ENCODE results near the gene DLK2. TPM values are rescaled to one million over a fixed set of nuclear protein-coding genes. Genes with fewer than 3 reads are reported as not detected.

The DLK2 gene
- total and polyA plus RNA-seq, 2 of the 13 experiments (the other 11 are each of a cell fraction or from before 2014, with no cell fraction given) = 1.2 to 3.8 TPM

GRCh38 chr6:43489277-43490072, 34.1 kb upstream of the DLK2 start (continued):
- TF ChIP-seq, protein P1, sequence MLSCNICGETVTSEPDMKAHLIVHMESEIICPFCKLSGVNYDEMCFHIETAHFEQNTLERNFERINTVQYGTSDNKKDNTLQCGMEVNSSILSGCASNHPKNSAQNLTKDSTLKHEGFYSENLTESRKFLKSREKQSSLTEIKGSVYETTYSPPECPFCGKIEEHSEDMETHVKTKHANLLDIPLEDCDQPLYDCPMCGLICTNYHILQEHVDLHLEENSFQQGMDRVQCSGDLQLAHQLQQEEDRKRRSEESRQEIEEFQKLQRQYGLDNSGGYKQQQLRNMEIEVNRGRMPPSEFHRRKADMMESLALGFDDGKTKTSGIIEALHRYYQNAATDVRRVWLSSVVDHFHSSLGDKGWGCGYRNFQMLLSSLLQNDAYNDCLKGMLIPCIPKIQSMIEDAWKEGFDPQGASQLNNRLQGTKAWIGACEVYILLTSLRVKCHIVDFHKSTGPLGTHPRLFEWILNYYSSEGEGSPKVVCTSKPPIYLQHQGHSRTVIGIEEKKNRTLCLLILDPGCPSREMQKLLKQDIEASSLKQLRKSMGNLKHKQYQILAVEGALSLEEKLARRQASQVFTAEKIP (CRISPR knock-in tag; IDR thresholded peaks at IDR 0.05; ENCODE audit: borderline replicate concordance) = no peak
- TF ChIP-seq MAFK (conservative IDR thresholded peaks at IDR 0.05 in 1 of 2, IDR thresholded peaks at IDR 0.05 in 1 of 2; ENCODE audit: low read length in 2 of 2) (no peak), RFX3 (CRISPR knock-in tag; IDR thresholded peaks at IDR 0.05) (no peak), ZMYM3 (CRISPR knock-in tag; IDR thresholded peaks at IDR 0.05) (no peak), RARG (CRISPR knock-in tag; IDR thresholded peaks at IDR 0.05; ENCODE audit: low read depth) (no peak), ZSCAN29 (CRISPR knock-in tag; conservative IDR thresholded peaks at IDR 0.05) (no peak), RBFOX2 (IDR thresholded peaks at IDR 0.05; ENCODE audit: low read depth, low read length) (peak; percentile 49; the same call in 1 of the 2 replicates), JUN (CRISPR knock-in tag; IDR thresholded peaks at IDR 0.05) (no peak), CBX2 (IDR thresholded peaks at IDR 0.05; ENCODE audit: low read depth, low read length) (no peak), CBX2 (CRISPR knock-in tag; IDR thresholded peaks at IDR 0.05; ENCODE audit: low read depth) (no peak), U2AF1 (optimal IDR thresholded peaks at IDR 0.05; ENCODE audit: low read depth, low read length) (no peak), RELA (CRISPR knock-in tag; IDR thresholded peaks at IDR 0.05) (0 out of 2 replicates have a peak, but pooled peaks have one; percentile 66), XRCC5 (optimal IDR thresholded peaks at IDR 0.05; ENCODE audit: low read length) (peak; percentile 72), ZGPAT (CRISPR knock-in tag; IDR thresholded peaks at IDR 0.05) (no peak), ZNF280B (CRISPR knock-in tag; IDR thresholded peaks at IDR 0.05; ENCODE audit: borderline replicate concordance) (peak; percentile 77; the same call in 1 of the 2 replicates), ZNF350 (CRISPR knock-in tag; IDR thresholded peaks at IDR 0.05; ENCODE audit: borderline replicate concordance, low read depth) (no peak), EEA1 (CRISPR knock-in tag; IDR thresholded peaks at IDR 0.05; ENCODE audit: borderline replicate concordance) (no peak), MBNL3 (CRISPR knock-in tag; conservative IDR thresholded peaks at IDR 0.05) (no peak)
- TF ChIP-seq, protein P2, sequence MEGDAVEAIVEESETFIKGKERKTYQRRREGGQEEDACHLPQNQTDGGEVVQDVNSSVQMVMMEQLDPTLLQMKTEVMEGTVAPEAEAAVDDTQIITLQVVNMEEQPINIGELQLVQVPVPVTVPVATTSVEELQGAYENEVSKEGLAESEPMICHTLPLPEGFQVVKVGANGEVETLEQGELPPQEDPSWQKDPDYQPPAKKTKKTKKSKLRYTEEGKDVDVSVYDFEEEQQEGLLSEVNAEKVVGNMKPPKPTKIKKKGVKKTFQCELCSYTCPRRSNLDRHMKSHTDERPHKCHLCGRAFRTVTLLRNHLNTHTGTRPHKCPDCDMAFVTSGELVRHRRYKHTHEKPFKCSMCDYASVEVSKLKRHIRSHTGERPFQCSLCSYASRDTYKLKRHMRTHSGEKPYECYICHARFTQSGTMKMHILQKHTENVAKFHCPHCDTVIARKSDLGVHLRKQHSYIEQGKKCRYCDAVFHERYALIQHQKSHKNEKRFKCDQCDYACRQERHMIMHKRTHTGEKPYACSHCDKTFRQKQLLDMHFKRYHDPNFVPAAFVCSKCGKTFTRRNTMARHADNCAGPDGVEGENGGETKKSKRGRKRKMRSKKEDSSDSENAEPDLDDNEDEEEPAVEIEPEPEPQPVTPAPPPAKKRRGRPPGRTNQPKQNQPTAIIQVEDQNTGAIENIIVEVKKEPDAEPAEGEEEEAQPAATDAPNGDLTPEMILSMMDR (CRISPR knock-in tag; IDR thresholded peaks at IDR 0.05) = no peak
- TF ChIP-seq, protein P3, sequence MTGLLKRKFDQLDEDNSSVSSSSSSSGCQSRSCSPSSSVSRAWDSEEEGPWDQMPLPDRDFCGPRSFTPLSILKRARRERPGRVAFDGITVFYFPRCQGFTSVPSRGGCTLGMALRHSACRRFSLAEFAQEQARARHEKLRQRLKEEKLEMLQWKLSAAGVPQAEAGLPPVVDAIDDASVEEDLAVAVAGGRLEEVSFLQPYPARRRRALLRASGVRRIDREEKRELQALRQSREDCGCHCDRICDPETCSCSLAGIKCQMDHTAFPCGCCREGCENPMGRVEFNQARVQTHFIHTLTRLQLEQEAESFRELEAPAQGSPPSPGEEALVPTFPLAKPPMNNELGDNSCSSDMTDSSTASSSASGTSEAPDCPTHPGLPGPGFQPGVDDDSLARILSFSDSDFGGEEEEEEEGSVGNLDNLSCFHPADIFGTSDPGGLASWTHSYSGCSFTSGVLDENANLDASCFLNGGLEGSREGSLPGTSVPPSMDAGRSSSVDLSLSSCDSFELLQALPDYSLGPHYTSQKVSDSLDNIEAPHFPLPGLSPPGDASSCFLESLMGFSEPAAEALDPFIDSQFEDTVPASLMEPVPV (CRISPR knock-in tag; IDR thresholded peaks at IDR 0.05) = no peak
